HG03439 (cell line): ENCODE results near the gene EEF1AKMT4.

Experiments used
- ATAC-seq: cut with Tn5 transposase; IDR thresholded peaks from one replicate; pipeline ENCODE4 v1.9.1; 2021; ENCODE audit warnings: mild to moderate bottlenecking, moderate library complexity; ENCODE audit not compliant: unreplicated experiment

EEF1AKMT4 gene

DNA sequence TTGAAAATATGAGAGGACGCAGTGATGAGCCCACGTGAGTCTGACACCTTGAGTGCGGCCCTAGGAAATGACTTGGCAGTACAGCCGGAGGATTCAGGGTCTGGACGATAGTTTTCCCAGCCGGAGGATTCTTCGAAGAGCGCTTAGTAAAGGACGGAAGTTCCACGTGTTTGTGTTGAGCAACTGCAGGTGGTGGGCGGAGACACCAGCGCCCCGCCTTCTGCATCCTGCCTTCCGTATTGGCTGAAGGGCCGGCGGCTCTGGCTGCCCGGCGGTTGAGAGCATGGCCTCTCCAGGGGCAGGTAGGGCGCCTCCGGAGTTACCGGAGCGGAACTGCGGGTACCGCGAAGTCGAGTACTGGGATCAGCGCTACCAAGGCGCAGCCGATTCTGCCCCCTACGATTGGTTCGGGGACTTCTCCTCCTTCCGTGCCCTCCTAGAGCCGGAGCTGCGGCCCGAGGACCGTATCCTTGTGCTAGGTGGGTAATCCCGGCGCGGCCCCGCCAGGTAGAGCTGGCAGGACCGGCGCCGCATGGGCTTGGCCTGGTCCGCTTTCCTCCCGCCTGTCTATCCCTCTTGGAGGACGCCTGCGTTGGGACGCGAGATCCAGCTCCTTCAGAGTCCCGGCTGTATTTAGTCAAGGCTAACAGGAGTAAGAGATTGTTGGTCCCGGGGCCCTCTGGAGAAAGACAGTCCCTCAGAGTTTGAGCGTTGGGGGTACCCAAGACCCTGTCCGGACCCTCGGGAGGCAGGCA is at the start of gene EEF1AKMT4:
Gene EEF1AKMT4, plus strand, starts transcription at position 261 of the 755 bp plus-strand sequence. Its CDS starts 23 bp downstream, at position 284.
- peak; percentile 86 for ATAC-seq

DNA sequence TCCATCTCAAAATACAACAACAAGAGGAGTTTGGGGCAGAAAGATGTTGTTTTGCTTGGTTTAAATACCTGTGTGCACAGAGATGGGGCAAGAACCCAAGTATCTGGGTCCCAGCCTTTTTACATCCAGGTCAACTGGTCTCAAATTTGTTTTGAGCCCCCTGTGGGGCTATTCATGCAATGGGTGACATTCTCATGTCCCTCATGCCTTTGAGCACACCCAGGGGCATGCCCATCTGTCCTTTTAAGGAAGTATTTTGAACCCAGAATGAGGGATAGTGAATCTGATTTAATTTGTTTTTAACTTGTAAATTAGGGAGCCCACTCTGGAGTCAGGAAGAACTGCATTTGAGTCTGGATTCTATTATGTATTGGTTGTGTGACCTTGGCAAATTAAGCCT is 48.6 kb upstream of the EEF1AKMT4 start:
- no peak for ATAC-seq

DNA sequence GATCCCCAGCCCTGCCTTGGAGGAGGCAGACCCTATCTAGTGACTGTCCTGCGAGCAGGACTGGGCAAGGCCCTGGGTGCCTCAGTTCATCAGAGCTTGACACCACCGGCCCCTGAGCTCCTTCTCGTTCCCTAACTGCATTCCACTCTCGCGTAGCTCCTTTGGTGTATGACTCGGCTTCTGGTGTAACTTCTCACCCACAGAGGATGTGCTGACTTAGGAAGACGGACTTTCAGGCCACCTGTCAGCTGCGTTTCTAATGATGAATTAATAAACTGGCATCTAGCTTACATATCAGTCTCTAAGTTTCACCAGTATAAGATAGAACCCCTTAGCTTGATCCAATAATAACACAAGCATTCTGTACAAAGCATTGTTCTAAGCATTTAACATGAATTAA is 45.9 kb upstream of the EEF1AKMT4 start:
- no peak for ATAC-seq

DNA sequence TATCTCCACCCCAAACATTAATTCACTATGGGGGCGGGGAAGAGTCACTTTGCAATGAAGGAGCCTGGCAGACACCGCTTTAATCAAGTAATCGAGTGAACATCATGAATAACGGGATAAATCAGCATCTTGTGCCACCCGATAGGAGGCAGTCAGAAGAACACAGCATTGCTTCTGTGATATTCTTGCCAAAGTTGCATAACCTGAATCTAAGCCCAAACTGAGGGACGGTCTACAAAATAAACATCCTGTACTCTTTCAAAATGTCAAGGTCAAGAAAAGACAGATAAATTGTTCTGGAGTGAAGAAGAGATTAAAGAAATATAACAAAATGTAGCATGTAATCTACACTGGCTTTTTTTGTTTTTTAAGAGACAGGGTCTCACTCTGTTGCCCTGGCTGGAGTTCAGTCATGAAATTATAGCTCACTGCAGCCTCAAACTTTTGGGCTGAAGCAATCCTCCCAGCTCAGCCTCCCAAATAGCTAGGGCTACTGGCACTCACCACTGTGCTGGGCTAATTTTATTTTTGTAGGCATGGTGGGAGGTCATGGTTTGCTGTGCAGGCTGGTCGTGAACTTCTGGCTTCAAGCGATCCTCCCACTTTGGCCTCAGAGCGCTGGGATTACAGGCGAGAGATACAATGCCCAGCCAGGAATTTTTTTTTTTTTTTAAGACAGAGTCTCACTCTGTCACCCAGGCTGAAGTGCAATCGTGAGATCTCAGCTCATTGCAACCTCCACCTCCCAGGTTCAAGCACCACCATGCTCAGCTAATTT is 40.1 kb upstream of the EEF1AKMT4 start:
- no peak for ATAC-seq

DNA sequence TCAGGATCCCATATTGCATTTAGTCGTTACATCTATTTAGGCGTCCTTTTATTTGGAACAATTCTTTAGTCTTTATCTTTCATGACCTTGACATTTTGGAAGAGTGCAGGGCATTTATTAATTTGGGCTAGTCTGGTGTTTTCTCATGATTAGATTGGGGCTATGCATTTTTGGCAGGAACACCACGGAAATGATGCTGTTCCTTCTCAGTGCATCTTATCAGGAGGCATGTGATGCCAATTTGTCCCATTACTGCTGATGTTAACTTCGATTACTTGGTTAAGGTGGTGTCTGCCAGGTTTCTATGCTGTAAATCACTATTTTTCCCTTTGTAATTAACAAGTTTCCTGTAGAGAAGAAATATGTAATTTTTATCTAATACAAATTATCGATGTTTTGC is 38.2 kb upstream of the EEF1AKMT4 start:
- no peak for ATAC-seq

DNA sequence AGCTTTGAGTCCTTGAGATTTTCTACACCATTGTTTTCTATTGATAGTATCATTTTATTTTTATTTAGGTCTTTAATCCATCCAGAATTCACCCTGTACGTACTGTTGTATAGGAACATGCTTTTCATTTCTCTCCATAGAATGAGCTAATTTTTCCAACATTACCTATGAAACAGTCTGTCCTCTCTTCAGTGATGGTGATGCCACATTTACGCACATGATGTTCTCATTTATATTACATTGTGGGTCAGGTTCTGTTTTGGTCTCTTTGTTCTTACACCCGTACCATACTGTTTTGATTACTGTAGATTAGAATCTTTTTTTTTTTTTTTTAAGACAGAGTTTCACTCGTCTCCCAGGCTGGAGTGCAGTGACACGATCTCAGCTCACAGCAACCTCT is 37.8 kb upstream of the EEF1AKMT4 start:
- no peak for ATAC-seq

DNA sequence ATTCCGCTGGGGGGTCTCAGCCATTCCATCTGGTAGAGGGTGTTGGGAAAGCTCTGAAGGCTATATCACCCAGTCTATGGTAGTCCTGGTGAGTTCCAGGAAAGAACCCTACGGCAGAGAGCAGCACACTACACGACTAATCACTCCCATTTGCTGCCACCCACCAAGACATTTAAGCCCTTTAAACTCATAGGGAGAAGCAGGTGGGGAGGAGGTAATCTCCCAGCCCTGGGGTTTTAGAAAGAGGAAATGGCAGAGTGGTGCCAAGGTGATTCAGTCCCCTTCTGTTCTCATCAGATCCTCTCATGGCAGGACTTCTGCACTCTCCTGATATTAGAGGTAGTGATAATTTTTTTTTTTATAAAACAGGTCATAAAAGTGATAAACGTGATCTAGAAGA is 30.7 kb upstream of the EEF1AKMT4 start:
- no peak for ATAC-seq

DNA sequence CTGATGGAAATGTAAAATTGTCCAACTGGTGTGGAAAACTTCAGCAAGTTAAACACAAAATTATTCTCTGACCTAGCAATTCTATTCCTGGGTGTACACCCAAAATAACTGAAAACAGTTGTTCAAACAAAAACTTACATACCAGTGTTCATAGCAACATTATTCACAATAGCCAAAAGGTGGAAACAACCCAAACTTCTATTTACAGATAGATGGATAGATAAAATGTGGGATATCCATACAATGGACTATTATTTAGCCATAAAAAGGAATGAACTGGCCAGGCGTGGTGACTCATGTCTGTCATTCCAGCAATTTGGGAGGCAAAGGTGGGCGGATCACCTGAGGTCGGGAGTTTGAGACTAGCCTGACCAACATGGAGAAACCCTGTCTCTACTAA is 27.0 kb upstream of the EEF1AKMT4 start:
- no peak for ATAC-seq

DNA sequence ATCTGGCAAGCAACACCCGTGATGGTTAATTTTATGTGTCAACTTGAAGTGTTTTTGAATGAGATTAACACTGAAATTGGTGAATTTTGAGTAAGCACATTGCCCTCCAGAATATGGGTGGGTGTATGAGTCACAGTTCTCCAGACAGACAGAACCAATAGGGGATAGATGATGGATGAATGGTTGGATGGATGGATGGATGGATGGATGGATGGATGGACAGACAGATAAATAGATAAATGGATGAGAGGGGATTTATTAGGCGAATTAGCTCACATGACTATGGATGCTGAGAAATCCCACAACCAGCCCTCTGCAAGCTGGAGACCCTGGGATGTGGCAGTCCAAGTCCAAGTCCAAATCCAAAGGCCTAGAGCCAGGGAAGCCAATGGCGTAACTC is 25.5 kb upstream of the EEF1AKMT4 start:
- ATAC-seq, result no peak

DNA sequence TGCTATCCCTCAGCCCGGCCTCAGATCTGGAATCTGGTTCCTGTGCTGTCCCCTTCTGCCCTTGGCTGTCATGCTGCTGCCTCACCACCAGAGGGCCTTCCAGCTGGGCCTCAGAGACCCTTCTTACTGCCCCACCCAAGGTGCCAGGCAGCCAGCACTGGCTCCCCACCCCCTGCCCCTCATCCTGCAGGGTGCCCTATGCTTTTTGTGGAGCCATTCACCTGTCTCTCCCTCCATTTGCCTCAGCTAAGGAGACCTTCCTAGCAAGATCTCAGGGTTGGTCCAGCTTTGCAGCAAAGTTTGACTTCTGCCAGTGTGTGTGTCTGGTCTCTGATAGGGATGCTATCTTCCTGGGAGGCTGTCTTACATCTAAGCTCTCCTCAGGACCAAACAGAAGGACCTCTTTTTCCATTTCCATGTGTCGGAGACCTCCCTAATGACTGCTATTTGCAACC is 22.0 kb upstream of the EEF1AKMT4 start:
- ATAC-seq, result no peak

DNA sequence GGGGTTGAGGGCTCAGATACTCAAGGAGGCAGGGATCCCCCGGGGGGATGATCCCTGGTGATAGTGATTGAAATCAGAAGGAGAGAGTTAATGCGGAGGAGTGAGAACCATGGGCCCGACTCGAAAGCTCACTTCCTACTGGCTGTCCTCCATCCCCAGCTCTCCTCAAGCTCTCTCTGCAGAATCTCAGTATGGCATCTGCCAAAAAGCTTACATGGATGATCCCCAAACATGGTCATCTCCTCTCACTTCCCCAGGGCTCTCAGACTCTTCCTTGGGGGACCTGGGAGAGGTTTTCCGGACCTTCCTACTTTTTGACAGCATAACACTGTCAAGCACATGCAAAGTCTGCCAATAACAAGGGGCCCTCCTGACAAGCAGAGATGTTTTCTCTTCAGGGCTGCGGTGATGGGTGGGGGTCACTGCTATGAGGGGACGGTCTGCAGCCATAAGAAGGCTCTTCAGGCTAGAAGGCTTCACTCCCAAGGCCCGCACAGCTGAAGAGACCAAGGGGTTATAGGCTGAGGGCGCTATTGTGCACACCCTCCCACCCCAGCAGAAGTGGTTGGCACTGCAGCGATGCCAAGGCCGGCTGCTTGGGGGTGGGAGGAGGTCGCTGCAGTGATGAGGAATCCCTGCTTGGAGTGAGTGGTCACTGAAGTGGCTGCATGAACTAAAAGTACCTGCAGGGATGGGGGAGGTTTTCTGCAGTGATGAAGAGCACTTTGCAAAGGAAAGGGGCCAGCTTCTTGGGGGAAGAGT is 20.9 kb upstream of the EEF1AKMT4 start:
- no peak for ATAC-seq

DNA sequence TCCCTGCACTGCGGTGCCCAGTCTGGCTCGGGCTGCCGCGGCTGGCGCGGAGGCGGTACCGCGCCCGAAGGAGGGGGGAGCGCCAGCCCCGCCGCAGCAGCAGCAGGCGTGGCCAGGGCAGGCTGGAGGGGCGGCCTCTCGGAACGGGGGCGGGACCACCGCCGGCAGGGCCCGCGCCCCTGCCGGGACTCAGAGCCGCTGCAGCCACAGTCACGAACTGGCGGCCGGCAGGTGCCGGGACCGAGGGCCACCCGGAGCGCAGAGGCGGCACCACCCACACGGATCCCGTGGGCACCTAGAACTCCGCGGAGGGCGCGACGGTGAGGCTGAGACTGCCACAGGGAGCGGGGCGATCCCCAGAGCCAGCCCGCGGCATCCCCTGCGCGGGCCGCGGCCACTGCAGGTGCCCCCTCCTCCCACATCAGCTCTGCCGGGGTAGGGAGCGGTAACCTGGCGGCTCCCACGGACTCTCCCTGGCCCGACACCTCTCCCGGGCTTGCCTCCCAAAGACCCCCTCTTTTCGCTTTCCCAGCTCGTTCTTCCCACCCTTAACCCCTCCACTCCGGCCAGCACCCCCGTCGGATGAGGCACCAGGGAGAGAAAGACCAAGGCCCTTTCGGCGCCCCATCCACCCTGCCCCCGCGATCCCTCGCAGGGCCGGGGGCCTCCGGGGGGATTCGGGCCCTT is 19.9 kb upstream of the EEF1AKMT4 start, which contains the start of gene VWA5B2:
Gene VWA5B2, plus strand, starts transcription at position 192 of the 687 bp plus-strand sequence. CDS start 944 bp downstream, outside the sequence.
- peak; percentile 50 for ATAC-seq

DNA sequence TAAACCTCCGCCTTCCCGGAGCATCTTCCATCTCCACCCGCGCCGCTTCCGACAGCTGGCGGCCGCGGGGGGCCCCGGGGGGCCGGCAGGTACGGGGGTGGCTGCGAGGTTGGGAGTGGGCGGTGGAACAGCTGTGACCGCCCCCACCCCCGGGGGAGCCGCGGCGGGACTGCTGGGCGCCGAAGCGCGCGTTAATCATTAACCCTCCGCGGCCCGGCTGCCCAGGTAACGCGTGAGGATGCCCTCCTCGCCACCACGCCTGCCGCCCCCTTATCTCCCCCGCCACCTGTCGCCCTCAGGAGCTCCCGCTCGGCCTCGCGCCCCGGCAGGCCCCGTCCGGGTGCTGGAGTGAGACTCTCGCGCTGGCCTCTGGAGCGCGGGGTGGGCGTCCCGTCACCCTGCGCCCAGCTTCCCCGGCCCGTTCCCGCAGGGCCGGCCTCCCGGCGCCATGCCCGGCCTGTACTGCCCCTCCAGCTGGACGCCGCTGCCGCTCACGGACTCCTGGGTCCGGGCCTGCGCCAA is 19.3 kb upstream of the EEF1AKMT4 start:
- no peak for ATAC-seq

DNA sequence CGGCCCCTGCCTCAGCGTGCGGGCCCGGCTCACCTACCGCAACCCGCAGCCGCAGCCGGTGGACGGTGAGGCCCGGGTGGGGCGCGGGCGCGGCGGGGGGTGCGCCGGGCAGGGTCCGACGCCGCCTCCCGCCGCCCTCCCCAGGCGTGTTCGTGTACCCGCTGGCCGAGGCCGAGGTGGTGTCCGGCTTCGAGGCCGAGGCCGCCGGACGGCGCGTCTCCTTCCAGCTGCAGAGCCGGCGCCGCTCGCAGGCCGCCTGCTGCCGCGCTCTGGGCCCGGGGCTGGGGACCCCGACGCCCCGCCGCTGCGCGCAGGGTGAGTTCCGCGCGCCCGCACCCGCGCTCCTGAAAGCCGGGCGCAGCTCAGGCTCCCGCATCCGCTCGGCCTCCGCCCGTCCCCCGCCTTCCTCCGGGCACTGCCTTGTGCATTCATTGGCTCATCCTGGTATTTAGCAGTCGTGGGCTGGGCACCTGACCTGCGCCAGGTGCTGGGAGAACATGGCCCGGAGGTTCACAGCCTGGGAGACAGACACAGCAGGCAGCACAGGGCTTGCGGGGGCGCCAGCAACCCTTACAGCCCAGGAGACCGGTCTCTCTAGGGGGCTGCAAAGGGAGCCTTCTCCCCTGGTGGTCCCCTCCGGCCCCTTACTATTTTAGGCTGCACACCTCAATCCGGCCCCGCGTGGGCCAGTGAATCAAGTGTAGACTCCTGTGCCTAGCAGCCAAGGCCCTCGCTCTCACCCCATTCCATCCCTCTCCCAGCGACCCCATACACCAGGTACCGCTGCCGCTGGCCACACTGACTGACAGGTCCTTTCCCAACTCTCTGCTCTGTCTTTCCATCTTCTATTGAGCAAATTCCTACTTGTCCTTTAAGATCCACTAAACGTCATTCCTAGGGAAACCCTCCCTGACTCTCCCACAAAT is 18.6 kb upstream of the EEF1AKMT4 start:
- ATAC-seq, result no peak

DNA sequence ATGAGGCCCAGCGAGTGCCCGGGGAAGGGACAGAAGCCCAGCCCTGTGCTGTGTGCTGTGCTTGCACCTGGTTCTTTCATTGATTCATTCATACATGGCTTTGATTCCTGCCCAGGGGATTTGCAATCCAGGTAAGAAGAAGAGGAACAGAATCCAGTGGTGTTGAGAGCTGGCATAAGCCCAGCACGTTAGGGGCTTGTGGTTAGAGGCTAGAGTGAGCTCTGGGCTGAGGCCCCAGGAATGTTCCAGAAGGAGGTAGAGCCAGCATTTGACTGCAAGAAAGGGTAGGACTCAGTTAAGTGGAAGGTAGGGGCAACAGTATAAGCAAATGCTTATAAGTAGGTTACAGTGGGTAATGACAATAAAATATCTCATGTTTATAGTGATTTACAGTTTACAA is 17.8 kb upstream of the EEF1AKMT4 start:
- ATAC-seq, result no peak

DNA sequence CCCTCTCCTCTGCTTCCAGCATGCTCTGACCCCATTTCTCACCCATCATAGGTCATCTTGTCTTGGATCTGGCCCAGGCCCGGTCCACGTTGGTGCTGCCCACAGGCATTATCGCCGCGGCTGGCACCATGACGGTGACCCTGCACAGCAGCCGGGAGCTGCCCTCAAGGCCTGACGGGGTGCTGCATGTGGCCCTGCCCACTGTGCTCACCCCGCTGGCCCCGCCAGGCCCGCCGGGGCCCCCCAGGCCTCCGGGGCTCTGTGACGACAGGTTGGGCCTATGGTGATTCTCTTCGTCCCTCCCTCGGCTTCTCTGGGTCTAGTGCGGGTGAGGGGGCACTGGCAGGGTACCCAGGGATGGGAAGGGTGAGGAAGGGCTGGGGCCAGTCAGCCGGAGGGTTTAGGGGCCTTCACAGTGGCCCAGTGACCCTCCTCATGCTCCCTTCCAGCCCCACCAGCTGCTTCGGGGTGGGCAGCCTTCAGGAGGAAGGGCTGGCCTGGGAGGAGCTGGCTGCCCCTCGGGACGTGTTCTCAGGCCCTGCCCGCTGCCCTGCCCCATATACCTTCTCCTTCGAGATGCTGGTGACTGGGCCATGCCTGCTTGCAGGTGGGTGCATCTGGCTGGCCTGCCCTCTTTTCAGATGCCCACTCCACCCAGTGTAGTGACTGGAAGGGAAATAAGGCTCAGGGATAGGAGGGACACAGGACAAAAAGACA is 16.2 kb upstream of the EEF1AKMT4 start:
- no peak for ATAC-seq

DNA sequence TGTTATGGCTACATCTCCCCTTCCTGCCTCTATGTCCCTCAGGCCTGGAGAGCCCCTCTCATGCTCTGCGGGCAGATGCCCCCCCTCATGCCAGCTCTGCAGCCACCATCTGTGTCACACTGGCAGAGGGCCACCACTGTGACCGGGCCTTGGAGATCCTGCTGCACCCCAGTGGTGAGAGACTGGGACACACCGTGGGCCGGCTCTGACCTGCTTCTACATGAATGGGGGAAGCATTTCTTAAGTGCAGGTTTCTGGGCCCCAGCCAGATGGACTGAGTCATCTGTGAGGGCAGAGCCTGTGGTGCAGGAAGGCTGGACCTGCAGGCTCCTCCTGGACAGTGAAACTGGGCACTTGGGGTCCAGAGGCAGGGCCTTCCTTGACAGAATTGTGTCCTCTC is 15.2 kb upstream of the EEF1AKMT4 start:
- no peak for ATAC-seq

DNA sequence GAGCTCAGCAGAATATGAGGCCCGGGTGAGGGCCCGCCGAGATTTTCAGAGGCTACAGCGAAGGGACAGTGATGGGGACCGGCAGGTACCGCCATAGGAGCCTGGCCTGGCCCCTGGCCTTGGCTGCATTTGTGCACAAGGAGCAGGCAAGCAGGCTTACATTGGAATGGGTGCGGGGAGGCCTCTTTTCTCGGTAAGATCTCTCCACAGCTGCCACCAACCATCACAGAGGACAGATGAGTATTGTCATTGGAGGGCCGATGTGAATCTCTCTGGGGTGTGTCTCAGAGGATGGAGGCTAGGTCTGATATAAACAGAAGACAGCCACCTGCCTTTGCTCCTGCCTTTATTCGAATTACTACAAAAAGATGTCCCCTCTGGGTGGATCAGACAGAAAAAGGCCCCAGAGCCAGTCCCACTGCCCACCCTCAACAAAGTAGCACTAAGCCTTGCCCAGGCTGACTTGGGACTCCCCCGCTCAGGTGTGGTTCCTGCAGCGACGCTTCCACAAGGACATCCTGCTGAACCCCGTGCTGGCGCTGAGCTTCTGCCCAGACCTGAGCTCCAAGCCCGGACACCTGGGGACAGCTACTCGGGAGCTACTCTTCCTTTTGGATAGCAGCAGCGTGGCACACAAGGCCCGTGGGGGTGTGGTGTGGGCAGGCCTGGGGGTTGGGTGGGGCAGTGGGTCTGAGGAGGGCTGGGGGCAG is 14.6 kb upstream of the EEF1AKMT4 start:
- no peak for ATAC-seq
